HepG2 (cell line): ENCODE measurements around the gene BID. TPM values are rescaled to one million over a fixed set of nuclear protein-coding genes. Genes with fewer than 3 reads are reported as not detected.
A peak's percentile ranks its signal among the peaks of the same experiment; 100 is the strongest.

Experiments
- AFF4 ChIP-seq: sonication (generic); formaldehyde crosslinking; IDR thresholded peaks from 2 replicates; pipeline ENCODE4 v1.4.0; 2020; ENCODE audit warnings: missing genetic modification reagents
- DNMT1 ChIP-seq: sonication (generic); formaldehyde crosslinking; IDR thresholded peaks from 2 replicates; pipeline ENCODE4 v1.5.1; 2020; ENCODE audit warnings: mild to moderate bottlenecking, missing genetic modification reagents
- ELF3 ChIP-seq: IDR thresholded peaks from 2 replicates; pipeline ENCODE4 v1.6.1; 2016; ENCODE audit warnings: missing genetic modification reagents, missing compliant biosample characterization
- FLYWCH1 ChIP-seq: sonication (generic); formaldehyde crosslinking; IDR thresholded peaks from 2 replicates; pipeline ENCODE4 v1.8.1; 2023; ENCODE audit warnings: mild to moderate bottlenecking, missing genetic modification reagents
- LRRFIP1 ChIP-seq: sonication (generic); formaldehyde crosslinking; conservative IDR thresholded peaks from 2 replicates; pipeline ENCODE4 v1.4.0; 2020; ENCODE audit warnings: missing genetic modification reagents
- PAXIP1 ChIP-seq: sonication (generic); formaldehyde crosslinking; conservative IDR thresholded peaks from 2 replicates; pipeline ENCODE4 v1.4.0; 2020; ENCODE audit warnings: mild to moderate bottlenecking, missing genetic modification reagents, moderate library complexity
- PPARG ChIP-seq: conservative IDR thresholded peaks from 2 replicates; pipeline ENCODE4 v1.6.1; 2016; ENCODE audit warnings: missing biosample characterization, missing genetic modification reagents
- TAF1 ChIP-seq: sonication (generic); formaldehyde crosslinking; IDR thresholded peaks from 2 replicates; pipeline ENCODE4 v1.4.0; 2020; ENCODE audit warnings: missing genetic modification reagents
- ZFY ChIP-seq: sonication (generic); formaldehyde crosslinking; IDR thresholded peaks from 2 replicates; pipeline ENCODE4 v1.4.0; 2020; ENCODE audit warnings: missing genetic modification reagents
- ZNF713 ChIP-seq: sonication (generic); formaldehyde crosslinking; IDR thresholded peaks from 2 replicates; pipeline ENCODE4 v1.4.0; 2020; ENCODE audit warnings: mild to moderate bottlenecking, missing genetic modification reagents
- ZNF781 ChIP-seq: sonication (generic); formaldehyde crosslinking; IDR thresholded peaks from 2 replicates; pipeline ENCODE4 v1.5.1; 2020; ENCODE audit warnings: borderline replicate concordance, mild to moderate bottlenecking, missing genetic modification reagents; ENCODE audit errors: not compliant biosample characterization
- ZNF788 ChIP-seq: sonication (generic); formaldehyde crosslinking; IDR thresholded peaks from 2 replicates; pipeline ENCODE4 v1.5.0; 2020; ENCODE audit warnings: mild to moderate bottlenecking, missing genetic modification reagents, borderline replicate concordance
- polyA plus RNA-seq, 8 experiments: library from polyadenylated mRNA; depleted of rRNA in 3 of 8; stranded (reverse) in 7 of 8; unstranded in 1 of 8; fragments of >200 nt; fragmentation: Illumina TruSeq in 4 of 8; extraction: Trizol in 4 of 8; gene quantifications; 2 replicates each; pipeline versions ENCODE4 v1.2.1 to v1.2.3, GENCODE V29; 2011 to 2016; ENCODE audit warnings: low read depth in 4 of 8, missing spikeins in 1 of 8, mixed read lengths in 1 of 8; ENCODE audit not compliant: insufficient read depth in 1 of 8
- total RNA-seq, 5 experiments: library from RNA; depleted of rRNA; stranded (reverse); fragments of >200 nt; fragmentation: Illumina TruSeq; extraction: Trizol; gene quantifications; 2 replicates each; pipeline ENCODE4 v1.2.3, GENCODE V29; 2016; ENCODE audit warnings: low read depth in 1 of 5
- TF ChIP-seq, protein P1 (sequence below): sonication (generic); formaldehyde crosslinking; IDR thresholded peaks from 2 replicates; pipeline ENCODE4 v1.5.1; 2020; ENCODE audit warnings: mild to moderate bottlenecking, moderate library complexity, missing genetic modification reagents
- TF ChIP-seq, protein P2 (sequence below), 2 experiments: IDR thresholded peaks; 2 replicates each; pipeline ENCODE4 v1.6.1; 2011 to 2012; ENCODE audit warnings: low read length in 2 of 2, borderline replicate concordance in 1 of 2, low read depth in 1 of 2, mild to moderate bottlenecking in 1 of 2, moderate library complexity in 1 of 2

The BID gene
- total and polyA plus RNA-seq, 2 of the 13 experiments (the other 11 are each of a cell fraction or from before 2014, with no cell fraction given), result 35.3 to 51.7 TPM

DNA sequence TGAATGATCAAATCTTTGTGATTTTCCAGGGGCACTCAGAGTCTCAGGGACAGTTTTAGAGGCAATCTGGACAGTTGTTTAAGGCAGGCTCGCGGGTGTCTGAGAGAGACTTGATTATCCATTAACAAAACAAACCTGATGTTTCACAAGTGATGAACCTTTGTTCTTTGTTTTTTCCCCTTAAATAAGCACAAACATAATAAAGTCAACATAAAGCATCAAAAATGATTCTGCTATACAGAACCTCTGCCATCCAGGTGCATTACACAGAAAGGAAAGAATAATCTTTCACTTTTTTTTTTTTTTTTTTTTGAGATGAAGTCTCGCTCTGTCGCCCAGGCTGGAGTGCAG lies 13.2 kb downstream of the BID start (continued):
- TF ChIP-seq LRRFIP1 (no peak), ZNF713 (no peak), ZFY (CRISPR knock-in tag) (no peak; the same call in 1 of the 2 replicates), ZNF788 (no peak), FLYWCH1 (CRISPR knock-in tag) (no peak), DNMT1 (CRISPR knock-in tag) (no peak), PPARG (CRISPR knock-in tag) (no peak), ZNF781 (CRISPR knock-in tag) (no peak), ELF3 (CRISPR knock-in tag) (no peak), AFF4 (CRISPR knock-in tag) (no peak), TAF1 (no peak), PAXIP1 (CRISPR knock-in tag) (peak; percentile 77; the same call in 1 of the 2 replicates)
- TF ChIP-seq, protein P1, sequence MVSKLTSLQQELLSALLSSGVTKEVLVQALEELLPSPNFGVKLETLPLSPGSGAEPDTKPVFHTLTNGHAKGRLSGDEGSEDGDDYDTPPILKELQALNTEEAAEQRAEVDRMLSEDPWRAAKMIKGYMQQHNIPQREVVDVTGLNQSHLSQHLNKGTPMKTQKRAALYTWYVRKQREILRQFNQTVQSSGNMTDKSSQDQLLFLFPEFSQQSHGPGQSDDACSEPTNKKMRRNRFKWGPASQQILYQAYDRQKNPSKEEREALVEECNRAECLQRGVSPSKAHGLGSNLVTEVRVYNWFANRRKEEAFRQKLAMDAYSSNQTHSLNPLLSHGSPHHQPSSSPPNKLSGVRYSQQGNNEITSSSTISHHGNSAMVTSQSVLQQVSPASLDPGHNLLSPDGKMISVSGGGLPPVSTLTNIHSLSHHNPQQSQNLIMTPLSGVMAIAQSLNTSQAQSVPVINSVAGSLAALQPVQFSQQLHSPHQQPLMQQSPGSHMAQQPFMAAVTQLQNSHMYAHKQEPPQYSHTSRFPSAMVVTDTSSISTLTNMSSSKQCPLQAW (CRISPR knock-in tag), result no peak
- TF ChIP-seq, protein P2, sequence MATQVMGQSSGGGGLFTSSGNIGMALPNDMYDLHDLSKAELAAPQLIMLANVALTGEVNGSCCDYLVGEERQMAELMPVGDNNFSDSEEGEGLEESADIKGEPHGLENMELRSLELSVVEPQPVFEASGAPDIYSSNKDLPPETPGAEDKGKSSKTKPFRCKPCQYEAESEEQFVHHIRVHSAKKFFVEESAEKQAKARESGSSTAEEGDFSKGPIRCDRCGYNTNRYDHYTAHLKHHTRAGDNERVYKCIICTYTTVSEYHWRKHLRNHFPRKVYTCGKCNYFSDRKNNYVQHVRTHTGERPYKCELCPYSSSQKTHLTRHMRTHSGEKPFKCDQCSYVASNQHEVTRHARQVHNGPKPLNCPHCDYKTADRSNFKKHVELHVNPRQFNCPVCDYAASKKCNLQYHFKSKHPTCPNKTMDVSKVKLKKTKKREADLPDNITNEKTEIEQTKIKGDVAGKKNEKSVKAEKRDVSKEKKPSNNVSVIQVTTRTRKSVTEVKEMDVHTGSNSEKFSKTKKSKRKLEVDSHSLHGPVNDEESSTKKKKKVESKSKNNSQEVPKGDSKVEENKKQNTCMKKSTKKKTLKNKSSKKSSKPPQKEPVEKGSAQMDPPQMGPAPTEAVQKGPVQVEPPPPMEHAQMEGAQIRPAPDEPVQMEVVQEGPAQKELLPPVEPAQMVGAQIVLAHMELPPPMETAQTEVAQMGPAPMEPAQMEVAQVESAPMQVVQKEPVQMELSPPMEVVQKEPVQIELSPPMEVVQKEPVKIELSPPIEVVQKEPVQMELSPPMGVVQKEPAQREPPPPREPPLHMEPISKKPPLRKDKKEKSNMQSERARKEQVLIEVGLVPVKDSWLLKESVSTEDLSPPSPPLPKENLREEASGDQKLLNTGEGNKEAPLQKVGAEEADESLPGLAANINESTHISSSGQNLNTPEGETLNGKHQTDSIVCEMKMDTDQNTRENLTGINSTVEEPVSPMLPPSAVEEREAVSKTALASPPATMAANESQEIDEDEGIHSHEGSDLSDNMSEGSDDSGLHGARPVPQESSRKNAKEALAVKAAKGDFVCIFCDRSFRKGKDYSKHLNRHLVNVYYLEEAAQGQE (IDR thresholded peaks at IDR 0.05; ENCODE audit: borderline replicate concordance in 1 of 2, low read depth in 1 of 2, low read length in 2 of 2), result no peak
